HG02610 (cell line): Measurements from ENCODE around the gene ATRX.
"Not testable (repeated sequence)": the region's sequence is repeated elsewhere in the genome, so short reads cannot be mapped to it uniquely, and the experiment has no call there.

Experiments
- ATAC-seq: cut with Tn5 transposase; IDR thresholded peaks from one replicate; pipeline ENCODE4 v1.9.1; 2021; ENCODE audit warnings: mild to moderate bottlenecking, moderate library complexity; ENCODE audit not compliant: unreplicated experiment

ATRX gene, protein sequence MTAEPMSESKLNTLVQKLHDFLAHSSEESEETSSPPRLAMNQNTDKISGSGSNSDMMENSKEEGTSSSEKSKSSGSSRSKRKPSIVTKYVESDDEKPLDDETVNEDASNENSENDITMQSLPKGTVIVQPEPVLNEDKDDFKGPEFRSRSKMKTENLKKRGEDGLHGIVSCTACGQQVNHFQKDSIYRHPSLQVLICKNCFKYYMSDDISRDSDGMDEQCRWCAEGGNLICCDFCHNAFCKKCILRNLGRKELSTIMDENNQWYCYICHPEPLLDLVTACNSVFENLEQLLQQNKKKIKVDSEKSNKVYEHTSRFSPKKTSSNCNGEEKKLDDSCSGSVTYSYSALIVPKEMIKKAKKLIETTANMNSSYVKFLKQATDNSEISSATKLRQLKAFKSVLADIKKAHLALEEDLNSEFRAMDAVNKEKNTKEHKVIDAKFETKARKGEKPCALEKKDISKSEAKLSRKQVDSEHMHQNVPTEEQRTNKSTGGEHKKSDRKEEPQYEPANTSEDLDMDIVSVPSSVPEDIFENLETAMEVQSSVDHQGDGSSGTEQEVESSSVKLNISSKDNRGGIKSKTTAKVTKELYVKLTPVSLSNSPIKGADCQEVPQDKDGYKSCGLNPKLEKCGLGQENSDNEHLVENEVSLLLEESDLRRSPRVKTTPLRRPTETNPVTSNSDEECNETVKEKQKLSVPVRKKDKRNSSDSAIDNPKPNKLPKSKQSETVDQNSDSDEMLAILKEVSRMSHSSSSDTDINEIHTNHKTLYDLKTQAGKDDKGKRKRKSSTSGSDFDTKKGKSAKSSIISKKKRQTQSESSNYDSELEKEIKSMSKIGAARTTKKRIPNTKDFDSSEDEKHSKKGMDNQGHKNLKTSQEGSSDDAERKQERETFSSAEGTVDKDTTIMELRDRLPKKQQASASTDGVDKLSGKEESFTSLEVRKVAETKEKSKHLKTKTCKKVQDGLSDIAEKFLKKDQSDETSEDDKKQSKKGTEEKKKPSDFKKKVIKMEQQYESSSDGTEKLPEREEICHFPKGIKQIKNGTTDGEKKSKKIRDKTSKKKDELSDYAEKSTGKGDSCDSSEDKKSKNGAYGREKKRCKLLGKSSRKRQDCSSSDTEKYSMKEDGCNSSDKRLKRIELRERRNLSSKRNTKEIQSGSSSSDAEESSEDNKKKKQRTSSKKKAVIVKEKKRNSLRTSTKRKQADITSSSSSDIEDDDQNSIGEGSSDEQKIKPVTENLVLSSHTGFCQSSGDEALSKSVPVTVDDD (N-terminal part only)

DNA sequence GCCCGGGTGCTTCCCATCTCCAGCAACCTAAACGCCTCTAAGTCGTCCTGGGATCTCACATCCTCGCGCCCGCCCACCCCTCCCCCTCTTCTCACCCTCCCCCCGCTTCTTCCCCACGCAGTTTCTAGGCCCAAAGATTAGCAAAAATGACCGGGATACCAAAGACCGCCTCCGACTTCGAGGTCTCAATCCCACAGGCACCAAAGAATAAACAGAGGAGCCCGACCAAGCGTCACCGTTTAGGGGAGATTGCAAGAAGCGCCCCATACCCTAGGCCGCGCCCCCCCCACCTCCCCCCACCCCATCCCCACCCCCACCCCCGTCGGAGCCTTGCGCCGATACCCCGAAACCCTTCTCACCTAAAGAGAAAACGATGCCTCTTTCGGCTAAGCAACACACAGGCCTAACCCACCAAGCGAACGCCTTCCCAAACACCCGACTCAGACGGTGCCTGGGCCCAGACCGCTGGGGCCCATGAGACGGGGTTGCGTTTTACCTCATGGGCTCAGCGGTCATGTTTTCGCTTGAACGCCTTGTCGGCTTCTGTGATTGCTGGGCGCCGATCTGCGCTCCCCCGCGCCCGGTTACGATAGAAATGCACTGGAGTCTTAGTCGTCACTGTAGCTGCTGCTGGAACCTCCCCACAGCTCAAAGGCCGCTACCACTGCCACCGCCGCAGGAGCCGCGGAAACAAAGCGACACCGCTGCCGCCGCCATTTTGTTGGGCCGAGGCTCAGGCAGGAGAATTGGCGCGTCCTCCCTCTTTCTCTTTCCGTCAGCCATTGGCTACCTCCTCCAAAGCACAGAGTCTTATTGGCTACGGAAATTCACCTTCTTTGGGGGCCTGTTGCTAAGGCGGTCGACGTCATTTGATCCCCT, at the start of gene ATRX:
ATRX (minus strand) TSS at position 731 of the 879 bp plus-strand sequence; CDS start at position 516, 215 bp downstream.
- ATAC-seq, result peak; percentile 96

DNA sequence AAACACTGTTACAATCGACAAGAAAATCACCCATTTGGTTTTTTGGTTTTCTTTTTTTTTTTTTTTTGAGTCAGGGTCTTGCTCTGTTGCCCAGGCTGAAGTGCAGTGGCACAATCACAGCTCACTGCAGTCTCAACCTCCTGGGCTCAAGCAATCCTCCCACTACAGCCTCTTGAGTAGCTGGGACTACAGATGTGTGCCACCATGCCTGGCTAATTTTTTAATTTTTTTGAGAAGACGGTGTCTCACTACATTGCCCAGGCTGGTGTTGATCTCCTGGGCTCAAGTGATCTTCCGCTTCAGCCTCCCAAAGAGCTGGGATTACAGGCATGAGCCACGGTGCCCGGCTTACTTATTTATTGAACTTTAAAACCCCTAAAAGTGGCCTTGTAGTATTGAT, 45.5 kb upstream of the ATRX start:
- ATAC-seq, result not testable (repeated sequence)

DNA sequence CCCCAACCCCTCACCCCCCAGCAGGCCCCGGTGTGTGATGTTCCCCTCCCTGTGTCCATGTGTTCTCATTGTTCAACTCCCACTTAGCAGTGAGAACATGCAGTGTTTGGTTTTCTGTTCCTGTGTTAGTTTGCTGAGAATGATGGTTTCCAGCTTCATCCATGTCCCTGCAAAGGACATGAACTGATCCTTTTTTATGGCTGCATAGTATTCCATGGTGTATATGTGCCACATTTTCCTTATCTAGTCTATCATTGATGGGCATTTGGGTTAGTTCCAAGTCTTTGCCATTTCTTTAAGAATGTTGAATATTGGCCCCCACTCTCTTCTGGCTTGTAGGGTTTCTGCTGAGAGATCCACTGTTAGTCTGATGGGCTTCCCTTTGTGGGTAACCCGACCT, 36.0 kb upstream of the ATRX start:
- not testable (repeated sequence) for ATAC-seq

DNA sequence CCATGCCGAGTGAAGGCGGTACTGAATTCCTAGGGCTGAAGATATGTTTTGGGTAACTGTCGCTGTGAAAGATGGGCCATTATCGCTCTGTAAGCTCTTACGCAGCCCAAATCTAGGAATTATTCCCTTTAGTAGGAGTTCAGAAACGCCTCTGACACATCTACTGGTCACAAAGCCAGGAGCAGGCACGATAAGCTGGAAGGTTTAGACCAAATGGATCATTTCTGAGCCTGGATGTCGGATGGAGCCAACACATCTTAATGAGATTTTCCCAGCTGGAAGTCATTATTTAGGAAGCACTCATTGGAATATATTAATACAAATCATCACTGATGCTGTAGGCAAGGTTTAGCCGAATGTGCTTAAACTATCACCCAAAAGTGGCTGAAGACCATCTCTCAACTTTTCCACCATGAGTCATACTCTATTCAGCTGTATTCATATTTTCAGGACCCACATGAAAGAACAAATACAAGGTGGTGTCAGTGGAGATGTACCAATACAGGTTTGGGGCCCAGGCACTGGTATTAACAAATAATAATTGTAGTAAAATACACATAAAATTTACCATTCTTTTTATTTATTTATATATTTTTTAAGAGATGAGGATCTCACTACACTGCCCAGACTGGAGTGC, 34.2 kb upstream of the ATRX start:
- ATAC-seq, result no peak

DNA sequence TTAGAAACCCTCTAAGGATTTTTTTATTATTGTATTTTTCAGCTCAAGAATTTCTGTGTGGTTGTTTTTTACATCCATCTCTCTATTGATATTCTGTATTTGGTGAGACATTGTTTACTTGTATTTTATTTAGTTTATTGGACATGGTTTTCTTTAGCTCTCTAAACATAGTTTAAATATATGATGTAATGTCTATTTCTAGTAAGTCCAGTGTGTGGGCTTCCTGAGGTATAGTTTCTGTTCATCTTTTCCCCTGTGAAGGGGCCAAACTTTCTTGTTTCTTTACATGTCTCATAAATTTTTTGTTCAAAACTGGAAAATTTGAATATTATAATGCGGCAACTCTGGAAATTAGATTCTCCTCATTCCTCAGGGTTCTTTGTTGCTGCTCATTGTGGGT, 28.2 kb upstream of the ATRX start:
- ATAC-seq, result no peak

GRCh38 chrX:77802201-77802600, 16.2 kb upstream of the ATRX start:
- no peak for ATAC-seq

DNA sequence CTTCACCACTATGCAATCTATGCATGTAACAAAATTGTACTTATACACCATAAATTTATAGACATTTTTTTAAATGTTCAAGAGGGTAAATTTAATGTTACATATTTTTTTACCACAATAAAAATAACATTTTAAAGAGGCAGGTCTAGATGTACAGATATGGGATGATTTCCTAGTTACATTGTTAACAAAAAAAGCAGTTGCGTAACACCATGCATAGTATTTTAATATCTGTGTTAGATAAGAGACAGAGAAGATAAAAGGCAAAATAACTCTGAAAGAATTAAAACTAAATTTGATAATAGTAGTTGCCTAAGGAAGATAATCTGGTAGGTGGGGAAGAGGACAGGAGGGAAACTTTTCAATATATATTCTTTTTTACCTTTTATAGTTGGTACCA, 9.1 kb upstream of the ATRX start:
- no peak for ATAC-seq

GRCh38 chrX:77793946-77794345, 7.9 kb upstream of the ATRX start:
- no peak for ATAC-seq

DNA sequence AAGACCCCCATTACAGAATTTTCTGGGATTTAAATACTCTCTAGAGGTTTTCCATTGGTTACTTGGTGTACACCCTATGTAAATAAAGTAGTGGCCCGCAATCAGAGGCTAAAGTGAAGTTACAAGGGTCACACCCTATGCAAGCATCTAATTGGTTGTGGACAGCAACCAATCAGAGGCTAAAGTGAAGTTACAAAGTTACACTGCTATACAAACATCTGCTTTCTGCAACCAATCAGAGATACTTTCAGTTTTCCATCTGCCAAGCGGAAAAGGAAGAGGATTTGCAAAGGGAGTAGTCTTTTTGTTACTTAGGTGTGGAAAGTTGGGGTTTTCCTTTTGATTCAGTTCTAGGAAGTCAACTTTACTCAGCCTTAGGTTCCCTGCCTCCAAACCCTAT, 2.0 kb upstream of the ATRX start:
- peak; percentile 41 for ATAC-seq

DNA sequence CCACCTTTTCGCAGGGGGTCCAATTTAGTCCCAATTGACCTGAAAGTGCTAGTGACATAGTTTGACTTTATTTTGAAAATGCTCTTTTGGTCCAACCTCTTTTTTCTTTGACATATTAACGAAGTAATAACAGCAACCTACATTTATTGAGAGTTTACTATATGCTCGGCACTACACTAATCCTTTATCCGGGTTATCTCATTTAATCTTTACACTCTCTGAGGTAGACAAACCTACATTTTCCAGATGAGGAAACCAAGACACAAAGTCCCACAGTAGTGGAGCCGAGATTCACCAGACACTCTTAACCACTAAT, 307 bp upstream of the ATRX start:
- peak; percentile 15 for ATAC-seq

DNA sequence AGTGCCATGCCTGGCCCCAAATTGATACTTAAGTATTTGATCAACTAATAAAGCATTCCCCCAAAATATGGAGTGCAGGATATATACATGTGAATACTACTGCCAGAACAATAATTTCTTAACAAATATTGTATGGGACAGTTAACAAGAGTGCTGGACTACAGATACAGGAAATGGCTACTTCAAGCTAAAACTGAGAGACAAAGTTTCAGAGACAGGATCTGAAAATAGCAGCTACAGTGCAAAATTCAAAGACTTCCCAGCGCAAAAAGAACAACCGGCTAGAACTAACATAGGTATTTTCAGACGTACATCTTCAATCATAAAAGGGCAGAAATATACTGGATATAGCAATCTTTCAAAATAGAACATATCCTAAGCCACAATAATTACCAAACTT, 6.3 kb downstream of the ATRX start:
- no peak for ATAC-seq

GRCh38 chrX:77776659-77777058, 9.4 kb downstream of the ATRX start:
- ATAC-seq, result no peak

DNA sequence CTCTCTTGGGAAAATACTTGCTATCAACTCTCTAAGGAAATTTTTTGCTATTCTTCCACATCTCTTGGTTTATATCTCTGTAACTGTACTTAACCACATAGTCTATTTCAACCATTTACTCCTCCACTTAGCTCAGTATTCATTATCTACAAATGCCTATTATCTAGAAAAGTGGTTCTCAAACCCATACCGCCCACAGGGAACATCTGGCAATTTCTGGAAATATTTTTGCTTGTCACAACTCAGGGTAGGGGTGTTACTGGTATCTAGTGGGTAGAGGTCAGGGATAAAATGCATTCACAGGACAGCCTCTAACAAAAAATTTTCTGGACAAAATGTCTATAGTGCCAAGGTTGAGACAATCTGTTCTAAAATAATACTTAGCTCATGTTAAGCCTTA, 14.4 kb downstream of the ATRX start:
- no peak for ATAC-seq

- no peak for ATAC-seq
These were observed 17.2 kb downstream of the ATRX start for GRCh38 chrX:77768787-77769186.

DNA sequence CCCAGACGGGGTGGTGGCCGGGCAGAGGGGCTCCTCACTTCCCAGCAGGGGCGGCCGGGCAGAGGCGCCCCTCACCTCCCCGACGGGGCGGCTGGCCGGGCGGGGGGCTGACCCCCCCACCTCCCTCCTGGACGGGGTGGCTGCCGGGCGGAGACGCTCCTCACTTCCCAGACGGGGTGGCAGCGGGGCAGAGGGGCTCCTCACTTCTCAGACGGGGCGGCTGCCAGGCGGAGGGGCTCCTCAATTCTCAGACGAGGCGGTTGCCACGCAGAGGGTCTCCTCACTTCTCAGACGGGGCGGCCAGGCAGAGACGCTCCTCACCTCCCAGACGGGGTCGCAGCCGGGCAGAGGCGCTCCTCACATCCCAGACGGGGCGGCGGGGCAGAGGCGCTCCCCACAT, 19.8 kb downstream of the ATRX start:
- not testable (repeated sequence) for ATAC-seq

DNA sequence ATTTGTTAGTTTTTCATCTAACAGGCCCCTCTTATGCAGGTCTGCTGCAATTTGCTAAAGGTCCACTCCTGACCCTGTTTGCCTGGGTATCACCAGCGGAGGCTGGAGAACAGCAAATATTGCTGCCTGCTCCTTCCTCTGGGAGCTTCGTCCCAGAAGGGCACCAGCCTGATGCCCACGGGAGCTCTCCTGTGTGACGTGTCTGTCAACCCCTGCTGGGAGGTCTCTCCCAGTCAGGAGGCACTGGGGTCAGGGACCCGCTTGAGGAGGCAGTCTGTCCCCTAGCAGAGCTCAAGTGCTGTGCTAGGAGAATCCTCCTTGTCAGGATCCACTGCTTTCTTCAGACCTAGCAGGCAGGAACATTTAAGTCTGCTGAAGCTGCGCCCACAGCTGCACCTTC, 30.5 kb downstream of the ATRX start:
- ATAC-seq, result no peak

DNA sequence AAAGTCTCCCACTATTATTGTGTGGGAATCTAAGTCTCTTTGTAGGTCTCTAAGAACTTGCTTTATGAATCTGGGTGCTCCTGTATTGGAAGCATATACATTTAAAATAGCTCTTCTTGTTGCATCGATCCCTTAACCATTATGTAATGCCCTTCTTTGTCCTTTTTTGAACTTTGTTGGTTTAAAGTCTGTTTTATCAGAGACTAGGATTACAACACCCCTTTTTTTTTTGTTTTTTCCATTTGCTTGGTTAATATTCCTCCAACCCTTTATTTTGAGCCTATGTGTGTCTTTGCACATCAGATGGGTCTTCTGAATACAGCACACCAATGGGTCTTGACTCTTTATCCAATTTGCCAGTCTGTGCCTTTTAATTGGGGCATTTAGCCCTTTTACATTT, 32.1 kb downstream of the ATRX start:
- not testable (repeated sequence) for ATAC-seq

DNA sequence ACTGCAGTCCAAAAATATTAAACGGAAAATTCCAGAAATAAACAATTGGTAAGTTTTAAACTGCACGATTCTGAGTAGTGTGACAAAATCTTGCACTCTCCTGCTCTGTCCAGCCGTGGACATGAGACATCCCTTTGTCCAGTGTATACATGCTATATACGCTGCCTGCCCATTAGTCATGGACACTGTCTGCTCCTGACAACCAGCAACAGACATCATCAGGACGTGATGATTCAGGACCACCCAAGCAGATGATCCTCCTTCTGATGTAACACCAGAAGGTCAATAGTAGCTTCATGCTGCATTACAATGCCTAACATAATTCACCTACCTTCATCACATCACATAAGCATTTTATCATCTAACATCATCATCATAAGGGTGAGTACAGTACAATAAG, 36.3 kb downstream of the ATRX start:
- no peak for ATAC-seq

- peak; percentile 17 for ATAC-seq
These were observed 42.3 kb downstream of the ATRX start for GRCh38 chrX:77743720-77744119.
